CD1c-positive myeloid dendritic cell (primary cell): Measurements from ENCODE around the gene HGD.
"Not testable (repeated sequence)": the region's sequence is repeated elsewhere in the genome, so short reads cannot be mapped to it uniquely, and the experiment has no call there.

Source experiments
- DNase-seq: peaks from one replicate; pipeline ENCODE4 v3.0.0-alpha.2; 2016; ENCODE audit errors: extremely low spot score

Gene HGD

GRCh38 chr3:120682095-120682681, at the start of gene HGD:
HGD (minus strand) TSS chr3:120682239; CDS start chr3:120682111, 128 bp downstream.
- DNase-seq: no peak

GRCh38 chr3:120730576-120731542, 48.8 kb upstream of the HGD start:
- no peak for DNase-seq

- no peak for DNase-seq
Measured at GRCh38 chr3:120726791-120727190, 44.8 kb upstream of the HGD start.

GRCh38 chr3:120719167-120719834, 37.3 kb upstream of the HGD start:
- not testable (repeated sequence) for DNase-seq

- no peak for DNase-seq
Measured at GRCh38 chr3:120713262-120713661, 31.2 kb upstream of the HGD start.

GRCh38 chr3:120710369-120710768, 28.3 kb upstream of the HGD start:
- no peak for DNase-seq

- DNase-seq: no peak
Measured at GRCh38 chr3:120708408-120708807, 26.4 kb upstream of the HGD start.

GRCh38 chr3:120706950-120707349, 24.9 kb upstream of the HGD start:
- DNase-seq: no peak

- no peak for DNase-seq
Measured at GRCh38 chr3:120705884-120706582, 24.0 kb upstream of the HGD start.

- DNase-seq: no peak
Measured at GRCh38 chr3:120699333-120699732, 17.3 kb upstream of the HGD start.

GRCh38 chr3:120693439-120694171, 11.6 kb upstream of the HGD start:
- DNase-seq: no peak

- no peak for DNase-seq
Measured at GRCh38 chr3:120689395-120689794, 7.4 kb upstream of the HGD start.

GRCh38 chr3:120688121-120688520, 6.1 kb upstream of the HGD start:
- DNase-seq: peak; percentile 73

GRCh38 chr3:120685411-120685810, 3.4 kb upstream of the HGD start:
- DNase-seq: no peak

GRCh38 chr3:120684896-120685295, 2.9 kb upstream of the HGD start:
- no peak for DNase-seq

- DNase-seq: no peak
Measured at GRCh38 chr3:120683671-120684301, 1.7 kb upstream of the HGD start.

GRCh38 chr3:120683213-120683612, 1.2 kb upstream of the HGD start:
- DNase-seq: no peak

- no peak for DNase-seq
Measured at GRCh38 chr3:120681506-120682038, 467 bp downstream of the HGD start.

- no peak for DNase-seq
Measured at GRCh38 chr3:120681018-120681417, 1.0 kb downstream of the HGD start.

- no peak for DNase-seq
Measured at GRCh38 chr3:120680193-120680894, 1.7 kb downstream of the HGD start.
